Measurements from ENCODE around the gene IL25. TPM values are rescaled to one million over a fixed set of nuclear protein-coding genes. Genes with fewer than 3 reads are reported as not detected.
"Not testable (repeated sequence)": the region's sequence is repeated elsewhere in the genome, so short reads cannot be mapped to it uniquely, and the experiment has no call there.

The IL25 gene
- total RNA-seq: not detected
- not detected for polyA plus RNA-seq

- Histone ChIP-seq H3K27me3 (no peaks in the 10 kb centered on the region), H3K4me3 (no peak within 1 kb of the TSS), H3K9me3 (no peaks in the 10 kb centered on the region), H3K27ac (no peak within 1 kb of the TSS), H3K36me3 (no peaks in the 10 kb centered on the region), H3K4me1 (no peaks in the 10 kb centered on the region)
- TF ChIP-seq POLR2AphosphoS5 (IDR thresholded peaks at IDR 0.05) (no peak), CTCF (IDR thresholded peaks at IDR 0.05) (no peak), POLR2A (IDR thresholded peaks at IDR 0.05) (no peak), EP300 (IDR thresholded peaks at IDR 0.05) (no peak)
- intact Hi-C loops (cut with DNase I): no loop called here
- no peak for DNase-seq
- WGBS, 2 donors: 66 to 81% methylated on average over 2 of the region's 2 CpGs
Observed at GRCh38 chr14:23372509-23372908, at the start of gene IL25. Gene IL25 (plus strand): TSS chr14:23372809.

- TF ChIP-seq POLR2A (IDR thresholded peaks at IDR 0.05) (no peak), EP300 (IDR thresholded peaks at IDR 0.05) (no peak), CTCF (IDR thresholded peaks at IDR 0.05) (no peak), POLR2AphosphoS5 (IDR thresholded peaks at IDR 0.05) (no peak)
- H3K4me3 ChIP-seq: no peak overlapping the region
- H3K27me3 ChIP-seq: no peaks in the 10 kb centered on the region
- peaks cover 0 to 32% (median 23%) of the 10 kb centered on the region in 4 donors for H3K4me1 ChIP-seq
- no peak overlapping the region for H3K27ac ChIP-seq
- no peaks in the 10 kb centered on the region for H3K9me3 ChIP-seq
- peaks cover 17 to 32% (median 19%) of the 10 kb centered on the region in 4 donors for H3K36me3 ChIP-seq
- no peak for DNase-seq
- 87 to 89% methylated on average over 18 of the region's 18 CpGs for WGBS, 2 donors
- intact Hi-C loops (cut with DNase I): loop anchor here (10.0 kb wide), 1 partner anchor 231 kb away; the partner anchor contains the start of genes THTPA and ZFHX2
Observed at GRCh38 chr14:23323838-23324454, 48.7 kb upstream of the IL25 start.

GRCh38 chr14:23324455-23324846, 48.2 kb upstream of the IL25 start:
- Histone ChIP-seq H3K4me3 (no peak overlapping the region), H3K27ac (no peak overlapping the region), H3K27me3 (no peaks in the 10 kb centered on the region), H3K36me3 (peaks cover 17 to 32% (median 19%) of the 10 kb centered on the region in 4 donors), H3K9me3 (no peaks in the 10 kb centered on the region), H3K4me1 (peaks cover 0 to 32% (median 23%) of the 10 kb centered on the region in 4 donors)
- TF ChIP-seq POLR2AphosphoS5 (IDR thresholded peaks at IDR 0.05) (no peak), EP300 (IDR thresholded peaks at IDR 0.05) (no peak), POLR2A (IDR thresholded peaks at IDR 0.05) (no peak), CTCF (IDR thresholded peaks at IDR 0.05) (no peak)
- 82 to 87% methylated on average over 2 of the region's 2 CpGs for WGBS, 2 donors
- DNase-seq: no peak
- intact Hi-C loops (cut with DNase I): loop anchor here (10.0 kb wide), 1 partner anchor 230 kb away; the partner anchor contains the start of genes THTPA and ZFHX2

- no peaks in the 10 kb centered on the region for H3K9me3 ChIP-seq
- WGBS, 2 donors: 87 to 93% methylated on average over 7 of the region's 7 CpGs
- TF ChIP-seq EP300 (IDR thresholded peaks at IDR 0.05) (no peak), CTCF (IDR thresholded peaks at IDR 0.05) (no peak), POLR2A (IDR thresholded peaks at IDR 0.05) (no peak), POLR2AphosphoS5 (IDR thresholded peaks at IDR 0.05) (no peak)
- H3K4me1 ChIP-seq: peaks cover 0 to 32% (median 23%) of the 10 kb centered on the region in 4 donors
- DNase-seq: no peak
- H3K27ac ChIP-seq: no peak overlapping the region
- no peak overlapping the region for H3K4me3 ChIP-seq
- intact Hi-C loops (cut with DNase I): loop anchor here (5.0 to 10.0 kb wide), 2 partner anchors 142 to 230 kb away; partner anchors contain the start of genes NGDN, THTPA and ZFHX2
- H3K36me3 ChIP-seq: peaks cover 17 to 32% (median 19%) of the 10 kb centered on the region in 4 donors
- no peaks in the 10 kb centered on the region for H3K27me3 ChIP-seq
Observed at GRCh38 chr14:23324993-23325392, 47.6 kb upstream of the IL25 start.

- peaks cover 0 to 25% (median 17%) of the 10 kb centered on the region in 4 donors for H3K4me1 ChIP-seq
- not testable (repeated sequence) for H3K27ac ChIP-seq, H3K9me3 ChIP-seq, H3K4me3 ChIP-seq, H3K27me3 ChIP-seq, DNase-seq
- intact Hi-C loops (cut with DNase I): loop anchor here (5.0 to 10.0 kb wide), 2 partner anchors 142 to 229 kb away; partner anchors contain the start of genes NGDN, THTPA and ZFHX2
- H3K36me3 ChIP-seq: peaks cover 17 to 32% (median 19%) of the 10 kb centered on the region in 4 donors
- 95 to 96% methylated on average over 5 of the region's 5 CpGs for WGBS, 2 donors
Observed at GRCh38 chr14:23325746-23326145, 46.9 kb upstream of the IL25 start.
